Measurements from ENCODE around the gene JARID2.

DNA sequence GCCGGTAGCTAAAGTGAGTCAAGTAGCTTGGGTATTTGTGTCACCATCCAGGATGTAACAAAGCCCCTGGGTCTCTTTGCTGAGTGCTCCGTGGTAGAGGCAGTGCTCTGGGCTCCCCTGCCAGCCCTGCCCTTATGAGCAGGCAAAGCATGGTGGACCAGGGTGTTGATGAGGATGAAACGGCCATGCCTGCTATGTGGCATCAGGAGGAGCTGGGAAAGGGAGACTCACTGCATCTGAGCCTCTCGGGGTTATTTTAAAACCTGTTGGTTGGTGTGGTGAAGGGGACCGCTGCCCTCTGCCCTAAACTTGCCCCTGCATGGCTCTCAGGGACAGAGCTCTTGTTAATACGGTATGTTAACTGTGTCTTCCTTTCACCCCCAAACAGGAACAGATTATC, 273.8 kb downstream of the JARID2 start:
- TF ChIP-seq POLR2AphosphoS5 (IDR thresholded peaks at IDR 0.05) (no peak), EZH2 (IDR thresholded peaks at IDR 0.05; ENCODE audit: borderline replicate concordance, insufficient read depth, low read length, poor library complexity, severe bottlenecking) (no peak), REST (IDR thresholded peaks at IDR 0.05; ENCODE audit: borderline replicate concordance) (no peak), EP300 (conservative IDR thresholded peaks at IDR 0.05; ENCODE audit: poor library complexity, severe bottlenecking) (no peak), SMC3 (conservative IDR thresholded peaks at IDR 0.05; ENCODE audit: poor library complexity) (no peak), MXI1 (conservative IDR thresholded peaks at IDR 0.05; ENCODE audit: poor library complexity, severe bottlenecking) (no peak), RAD21 (conservative IDR thresholded peaks at IDR 0.05) (no peak)
- TF ChIP-seq, protein P1, sequence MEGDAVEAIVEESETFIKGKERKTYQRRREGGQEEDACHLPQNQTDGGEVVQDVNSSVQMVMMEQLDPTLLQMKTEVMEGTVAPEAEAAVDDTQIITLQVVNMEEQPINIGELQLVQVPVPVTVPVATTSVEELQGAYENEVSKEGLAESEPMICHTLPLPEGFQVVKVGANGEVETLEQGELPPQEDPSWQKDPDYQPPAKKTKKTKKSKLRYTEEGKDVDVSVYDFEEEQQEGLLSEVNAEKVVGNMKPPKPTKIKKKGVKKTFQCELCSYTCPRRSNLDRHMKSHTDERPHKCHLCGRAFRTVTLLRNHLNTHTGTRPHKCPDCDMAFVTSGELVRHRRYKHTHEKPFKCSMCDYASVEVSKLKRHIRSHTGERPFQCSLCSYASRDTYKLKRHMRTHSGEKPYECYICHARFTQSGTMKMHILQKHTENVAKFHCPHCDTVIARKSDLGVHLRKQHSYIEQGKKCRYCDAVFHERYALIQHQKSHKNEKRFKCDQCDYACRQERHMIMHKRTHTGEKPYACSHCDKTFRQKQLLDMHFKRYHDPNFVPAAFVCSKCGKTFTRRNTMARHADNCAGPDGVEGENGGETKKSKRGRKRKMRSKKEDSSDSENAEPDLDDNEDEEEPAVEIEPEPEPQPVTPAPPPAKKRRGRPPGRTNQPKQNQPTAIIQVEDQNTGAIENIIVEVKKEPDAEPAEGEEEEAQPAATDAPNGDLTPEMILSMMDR (IDR thresholded peaks at IDR 0.05; ENCODE audit: poor library complexity, severe bottlenecking): no peak
